A549 (cell line): ENCODE results near the gene ADM2. TPM values are rescaled to one million over a fixed set of nuclear protein-coding genes. Genes with fewer than 3 reads are reported as not detected.

Source experiments
- ATAC-seq, 2 experiments: fragments of 200-7000 bp in 1 of 2; fragments of >200 bp in 1 of 2; cut with Nextera tagmentation in 1 of 2; cut with Tn5 transposase in 1 of 2; 3 replicates each; pipeline versions ENCODE4 v1.8.0 to v1.9.1; 2018 to 2020; ENCODE audit warnings: mild to moderate bottlenecking in 1 of 2, moderate library complexity in 1 of 2
- CTCF ChIA-PET: fragments of 300-600 bp; sonication (Branson Sonifier 250); formaldehyde crosslinking; extraction: SDS; loops from one replicate; lab custom pipeline; 2021; ENCODE audit warnings: antibody characterized with exemption, inconsistent platforms; lab: Yijun Ruan, JAX
- POLR2A ChIA-PET: fragments of 350-600 bp; formaldehyde crosslinking; extraction: SDS; loops from one replicate; lab custom pipeline; 2021; ENCODE audit warnings: antibody characterized with exemption, inconsistent platforms; lab: Yijun Ruan, JAX
- DNase-seq, 2 experiments: peaks; one replicate each; pipeline versions ENCODE4 v3.0.0 to v3.0.0-alpha.2; 2011 to 2016; ENCODE audit warnings: low read depth in 1 of 2, low spot score in 1 of 2
- FAIRE-seq: peaks from 2 replicates; lab custom pipeline; 2011; peaks lifted over from hg19 to GRCh38; lab: Jason Lieb, UNC
- H3K27ac ChIP-seq, 2 experiments: fragments of >200 bp; sonication (Bioruptor Twin); formaldehyde crosslinking; 3 replicates each; pipeline ENCODE4 v1.5.1; 2016 to 2017
- H3K4me1 ChIP-seq: fragments of >200 bp; sonication (Bioruptor Twin); formaldehyde crosslinking; 3 replicates; pipeline ENCODE4 v1.6.1; 2016
- H3K4me2 ChIP-seq: fragments of >200 bp; sonication (Bioruptor Twin); formaldehyde crosslinking; 3 replicates; pipeline ENCODE4 v1.6.1; 2016
- H3K4me3 ChIP-seq: fragments of >200 bp; sonication (Bioruptor Twin); formaldehyde crosslinking; 3 replicates; pipeline ENCODE4 v1.5.1; 2016
- H3K9me3 ChIP-seq: fragments of >200 bp; sonication (Bioruptor Twin); formaldehyde crosslinking; 3 replicates; pipeline ENCODE4 v1.6.1; 2016
- BCL3 ChIP-seq: fragments of >200 bp; sonication (Bioruptor Twin); formaldehyde crosslinking; IDR thresholded peaks from 3 replicates; pipeline ENCODE4 v1.6.1; 2016
- BHLHE40 ChIP-seq: IDR thresholded peaks from 2 replicates; pipeline ENCODE4 v1.6.1; 2012; ENCODE audit warnings: low read depth, low read length, inconsistent platforms
- CBX2 ChIP-seq: fragments of 200-600 bp; sonication (generic); IDR thresholded peaks from 2 replicates; pipeline ENCODE4 v1.6.1; 2016; ENCODE audit warnings: low read depth, mild to moderate bottlenecking, borderline replicate concordance
- CBX8 ChIP-seq: fragments of 200-600 bp; sonication (generic); IDR thresholded peaks from 2 replicates; pipeline ENCODE4 v1.6.1; 2016
- EHF ChIP-seq: fragments of 250-450 bp; sonication (Bioruptor Pico); IDR thresholded peaks from 2 replicates; pipeline ENCODE4 v1.5.0; 2020; ENCODE audit warnings: mild to moderate bottlenecking
- EP300 ChIP-seq, 2 experiments: fragments of >200 bp; sonication (Bioruptor Twin); formaldehyde crosslinking; IDR thresholded peaks; 2 replicates in 1 of 2; 3 replicates in 1 of 2; pipeline ENCODE4 v1.6.1; 2016 to 2017
- FOSB ChIP-seq: fragments of 250-450 bp; sonication (Bioruptor Pico); IDR thresholded peaks from 2 replicates; pipeline ENCODE4 v1.5.0; 2020; ENCODE audit warnings: mild to moderate bottlenecking, moderate library complexity
- FOSL2 ChIP-seq, 2 experiments: fragments of 450-650 bp in 1 of 2; fragments of >200 bp in 1 of 2; sonication (Bioruptor Twin) in 1 of 2; formaldehyde crosslinking; IDR thresholded peaks; 2 replicates each; pipeline versions ENCODE4 v1.5.0 to v1.6.1; 2016 to 2020; ENCODE audit warnings: mild to moderate bottlenecking in 1 of 2, moderate library complexity in 1 of 2
- FOXS1 ChIP-seq: fragments of 250-450 bp; sonication (Bioruptor Pico); IDR thresholded peaks from 2 replicates; pipeline ENCODE4 v1.5.0; 2020; ENCODE audit warnings: mild to moderate bottlenecking, moderate library complexity
- HES2 ChIP-seq: fragments of >200 bp; sonication (Bioruptor Twin); formaldehyde crosslinking; IDR thresholded peaks from 2 replicates; pipeline ENCODE4 v1.6.1; 2016
- HEYL ChIP-seq: fragments of 250-450 bp; sonication (Bioruptor Pico); IDR thresholded peaks from 2 replicates; pipeline ENCODE4 v1.8.0; 2021; ENCODE audit warnings: mild to moderate bottlenecking, moderate library complexity
- HMGXB4 ChIP-seq: fragments of 250-450 bp; sonication (Bioruptor Pico); IDR thresholded peaks from 2 replicates; pipeline ENCODE4 v1.5.0; 2021; ENCODE audit warnings: mild to moderate bottlenecking, moderate library complexity, borderline replicate concordance
- HOXA7 ChIP-seq: fragments of 250-450 bp; sonication (Bioruptor Pico); IDR thresholded peaks from 2 replicates; pipeline ENCODE4 v1.5.0; 2020; ENCODE audit warnings: mild to moderate bottlenecking, moderate library complexity
- HOXB5 ChIP-seq: fragments of 250-450 bp; sonication (Bioruptor Pico); IDR thresholded peaks from 2 replicates; pipeline ENCODE4 v1.5.0; 2020; ENCODE audit warnings: mild to moderate bottlenecking, moderate library complexity
- JUNB ChIP-seq: fragments of >200 bp; sonication (Bioruptor Twin); formaldehyde crosslinking; IDR thresholded peaks from 2 replicates; pipeline ENCODE4 v1.6.1; 2016
- KDM5A ChIP-seq: fragments of 200-600 bp; sonication (generic); IDR thresholded peaks from 2 replicates; pipeline ENCODE4 v1.6.1; 2016; ENCODE audit warnings: antibody characterized with exemption, mild to moderate bottlenecking
- MAZ ChIP-seq: fragments of 150-350 bp; IDR thresholded peaks from 2 replicates; pipeline ENCODE4 v1.6.1; 2014; ENCODE audit warnings: antibody characterized with exemption, low read depth, low read length, borderline replicate concordance
- PBX3 ChIP-seq: IDR thresholded peaks from 2 replicates; pipeline ENCODE4 v1.6.1; 2012
- POLR2A ChIP-seq: IDR thresholded peaks from 2 replicates; pipeline ENCODE4 v1.6.1; 2012; ENCODE audit warnings: mild to moderate bottlenecking, low read length
- REST ChIP-seq: fragments of 200-600 bp; sonication (generic); IDR thresholded peaks from 2 replicates; pipeline ENCODE4 v1.6.1; 2016; ENCODE audit warnings: antibody characterized with exemption, mild to moderate bottlenecking, moderate library complexity
- RFX5 ChIP-seq: fragments of 450-650 bp; IDR thresholded peaks from 2 replicates; pipeline ENCODE4 v1.7.1; 2014; ENCODE audit warnings: antibody characterized with exemption, mild to moderate bottlenecking, moderate library complexity
- RNF2 ChIP-seq: fragments of 200-600 bp; sonication (generic); IDR thresholded peaks from 2 replicates; pipeline ENCODE4 v1.6.1; 2016; ENCODE audit warnings: low read depth, mild to moderate bottlenecking, antibody characterized with exemption, moderate library complexity, borderline replicate concordance
- SMC3 ChIP-seq: fragments of >200 bp; sonication (Bioruptor Twin); formaldehyde crosslinking; IDR thresholded peaks from 3 replicates; pipeline ENCODE4 v1.6.1; 2018; ENCODE audit warnings: inconsistent platforms
- ZFP36 ChIP-seq: fragments of 450-650 bp; IDR thresholded peaks from 2 replicates; pipeline ENCODE4 v1.6.1; 2014; ENCODE audit warnings: borderline replicate concordance; ENCODE audit not compliant: partially characterized antibody
- ZNF302 ChIP-seq: fragments of 250-450 bp; sonication (Bioruptor Pico); IDR thresholded peaks from 2 replicates; pipeline ENCODE4 v1.9.0; 2021; ENCODE audit warnings: inconsistent platforms, mild to moderate bottlenecking, moderate library complexity
- ZSCAN20 ChIP-seq: fragments of 250-450 bp; sonication (Bioruptor Pico); IDR thresholded peaks from 2 replicates; pipeline ENCODE4 v1.8.0; 2022; ENCODE audit warnings: mild to moderate bottlenecking, moderate library complexity
- WGBS: methylation state at CpG from one replicate; pipeline ENCODE4 v1.1.6; 2017; ENCODE audit errors: missing lambda C conversion rate; 5-methylcytosine and 5-hydroxymethylcytosine counted together
- polyA plus RNA-seq, 4 experiments: library from polyadenylated mRNA; depleted of rRNA in 3 of 4; stranded (reverse); fragments of >200 nt; fragmentation: RNase III in 1 of 4; extraction: RNeasy Plus Mini Kit Qiagen cat#74134 plus additional on column Dnase treatment in 1 of 4; gene quantifications; 2 replicates in 3 of 4; 3 replicates in 1 of 4; pipeline ENCODE4 v1.2.3, GENCODE V29; 2011 to 2017

Gene ADM2
- polyA plus RNA-seq, 2 of the 4 experiments (the other 2 are of a cell fraction): 0.50 to 1.1 TPM

GRCh38 chr22:50520826-50521453 is 39.6 kb downstream of the ADM2 start:
- Histone ChIP-seq H3K9me3 (no peaks in the 10 kb centered on the region), H3K4me3 (no peak overlapping the region), H3K4me2 (no peak overlapping the region), H3K27ac (no peak overlapping the region), H3K4me1 (0 out of 3 replicates have a peak, but pooled peaks cover 7% of the 10 kb centered on the region)
- ATAC-seq (no peak), DNase-seq (no peak), FAIRE-seq (no peak)
- WGBS: 91% methylated on average over 7 of the region's 13 CpGs
- CTCF ChIA-PET: no interaction called here
- POLR2A ChIA-PET: no interaction called here
- TF ChIP-seq BCL3: no peak
- no peak for TF ChIP-seq EP300 (IDR thresholded peaks at IDR 0.05)
- no peak for TF ChIP-seq FOSL2 (IDR thresholded peaks at IDR 0.05)
- no peak for TF ChIP-seq FOSL2 (CRISPR knock-in tag; IDR thresholded peaks at IDR 0.05)
- TF ChIP-seq PBX3: no peak
- no peak for TF ChIP-seq HOXB5 (CRISPR knock-in tag)
- TF ChIP-seq HEYL (CRISPR knock-in tag): no peak
- no peak for TF ChIP-seq KDM5A
- TF ChIP-seq MAZ: no peak
- TF ChIP-seq ZSCAN20: no peak
- no peak for TF ChIP-seq POLR2A
- no peak for TF ChIP-seq HOXA7 (CRISPR knock-in tag)
- no peak for TF ChIP-seq EHF

- ATAC-seq (no peak), DNase-seq (no peak), FAIRE-seq (no peak)
- ChIA-PET CTCF (interaction anchor here (1.0 kb wide), 1 partner anchor 98 kb away, joined by 4 read pairs; no protein-coding TSS in a partner anchor), POLR2A (interaction anchor here (0.6 to 0.9 kb wide), 2 partner anchors 14 to 65 kb away, joined by 4 to 6 read pairs; partner anchors contain the start of genes LMF2 and NCAPH2)
- 0 out of 3 replicates have a peak, but pooled peaks cover 7% of the 10 kb centered on the region for H3K4me1 ChIP-seq
- no peak overlapping the region for H3K27ac ChIP-seq
- H3K4me3 ChIP-seq: no peak overlapping the region
- no peaks in the 10 kb centered on the region for H3K9me3 ChIP-seq
- H3K4me2 ChIP-seq: no peak overlapping the region
- 88% methylated on average over 10 of the region's 10 CpGs for WGBS
- TF ChIP-seq JUNB (no peak), HMGXB4 (CRISPR knock-in tag) (no peak), HES2 (no peak), FOXS1 (no peak), RNF2 (no peak), HOXB5 (CRISPR knock-in tag) (no peak), FOSB (no peak), CBX2 (no peak), BHLHE40 (no peak), ZNF302 (CRISPR knock-in tag) (no peak), KDM5A (no peak), SMC3 (no peak), REST (no peak), RFX5 (no peak), CBX8 (no peak), ZFP36 (no peak), BCL3 (no peak)
These were observed 40.4 kb downstream of the ADM2 start for GRCh38 chr22:50521710-50522109.
